Measurements from ENCODE around the gene USP37. TPM values are rescaled to one million over a fixed set of nuclear protein-coding genes. Genes with fewer than 3 reads are reported as not detected.

USP37 gene
- total and polyA plus RNA-seq, 2 of the 13 experiments (the other 11 are each of a cell fraction or from before 2014, with no cell fraction given): 6.5 to 30.6 TPM

GRCh38 chr2:218400930-218401881 is 166.9 kb downstream of the USP37 start (continued):
- TF ChIP-seq ZFX (CRISPR knock-in tag; IDR thresholded peaks at IDR 0.05; ENCODE audit: low read depth) (peak; percentile 96), NFE2L1 (CRISPR knock-in tag; IDR thresholded peaks at IDR 0.05; ENCODE audit: borderline replicate concordance) (no peak), TEF (CRISPR knock-in tag; IDR thresholded peaks at IDR 0.05) (no peak), CC2D1A (CRISPR knock-in tag; IDR thresholded peaks at IDR 0.05) (no peak), ZNF354B (CRISPR knock-in tag; IDR thresholded peaks at IDR 0.05) (no peak), ZBTB43 (CRISPR knock-in tag; conservative IDR thresholded peaks at IDR 0.05) (no peak; the same call in 1 of the 2 replicates), AKNA (CRISPR knock-in tag; IDR thresholded peaks at IDR 0.05; ENCODE audit: borderline replicate concordance) (no peak), ZNF703 (CRISPR knock-in tag; IDR thresholded peaks at IDR 0.05; ENCODE audit: borderline replicate concordance) (peak; percentile 72; the same call in 1 of the 2 replicates), ZNF496 (CRISPR knock-in tag; IDR thresholded peaks at IDR 0.05; ENCODE audit: insufficient replicate concordance) (no peak), SNRNP70 (IDR thresholded peaks at IDR 0.05; ENCODE audit: low read depth, low read length) (no peak), ZNF484 (CRISPR knock-in tag; IDR thresholded peaks at IDR 0.05; ENCODE audit: borderline replicate concordance, low read depth) (no peak), RNF2 (conservative IDR thresholded peaks at IDR 0.05; ENCODE audit: low read depth) (no peak), STAT6 (CRISPR knock-in tag; IDR thresholded peaks at IDR 0.05; ENCODE audit: borderline replicate concordance) (no peak; the same call in 1 of the 2 replicates), ZNF513 (CRISPR knock-in tag; conservative IDR thresholded peaks at IDR 0.05) (no peak), SNAPC2 (CRISPR knock-in tag; IDR thresholded peaks at IDR 0.05) (0 out of 2 replicates have a peak, but pooled peaks have one; percentile 16)

Data from HepG2 (cell line).